Kidney (tissue), 14 donors: Measurements from ENCODE around the gene GAN. TPM values are rescaled to one million over a fixed set of nuclear protein-coding genes. Genes with fewer than 3 reads are reported as not detected.

Experiments used
- DNase-seq, 5 donors: peaks; one replicate each; pipeline ENCODE4 v3.0.0-alpha.2; 2013 to 2020
- FAIRE-seq: peaks from 2 replicates; lab custom pipeline; 2012; peaks lifted over from hg19 to GRCh38; lab: Jason Lieb, UNC
- H3K27ac ChIP-seq, 2 donors: one replicate each; pipeline ENCODE4 v1.7.0; 2013; ENCODE audit warnings: low read depth in 2 of 2, low read length in 2 of 2, inconsistent platforms in 1 of 2
- H3K27me3 ChIP-seq: one replicate; pipeline ENCODE4 v1.7.1; 2013; ENCODE audit warnings: low read length, inconsistent platforms; ENCODE audit not compliant: control insufficient read depth, insufficient read depth
- H3K36me3 ChIP-seq, 3 donors: one replicate each; pipeline versions ENCODE4 v1.7.0 to v1.7.1; 2013; ENCODE audit warnings: low read length in 3 of 3, control low read depth in 1 of 3, inconsistent platforms in 1 of 3; ENCODE audit not compliant: insufficient read depth in 3 of 3, control insufficient read depth in 2 of 3
- H3K4me1 ChIP-seq, 3 donors: one replicate each; pipeline versions ENCODE4 v1.7.0 to v1.7.1; 2013; ENCODE audit warnings: low read length in 3 of 3, inconsistent platforms in 1 of 3, low read depth in 1 of 3; ENCODE audit not compliant: control insufficient read depth in 2 of 3, insufficient read depth in 2 of 3
- H3K4me3 ChIP-seq, 3 donors: one replicate each; pipeline versions ENCODE4 v1.7.0 to v1.8.1; 2013; ENCODE audit warnings: low read length in 3 of 3, control low read depth in 1 of 3, inconsistent platforms in 1 of 3
- H3K9ac ChIP-seq, 3 donors: one replicate each; pipeline versions ENCODE4 v1.7.0 to v1.7.1; 2013; ENCODE audit warnings: low read length in 3 of 3, control low read depth in 1 of 3, inconsistent platforms in 1 of 3
- H3K9me3 ChIP-seq, 3 donors: one replicate each; pipeline versions ENCODE4 v1.7.0 to v1.7.1; 2013; ENCODE audit warnings: low read length in 3 of 3, control low read depth in 1 of 3, inconsistent platforms in 1 of 3; ENCODE audit not compliant: control insufficient read depth in 2 of 3, insufficient read depth in 1 of 3
- CTCF ChIP-seq: IDR thresholded peaks from 3 replicates; pipeline ENCODE4 v1.5.1; 2012; ENCODE audit warnings: mild to moderate bottlenecking, moderate library complexity, borderline replicate concordance; ENCODE audit not compliant: insufficient read depth; ENCODE audit errors: extremely low read depth
- intact Hi-C: fragments of 100-400 bp; cut with DNase I; formaldehyde crosslinking; loops from one replicate; pipeline ENCODE4 v1.11.1; 2022
- polyA plus RNA-seq: library from polyadenylated mRNA; stranded (reverse); fragments of 350-450 nt; fragmentation: Illumina TruSeq; extraction: RNeasy Lipid Tissue Mini Kit (QIAGEN cat#74804); gene quantifications from one replicate; pipeline ENCODE4 v1.2.3, GENCODE V29; 2014; ENCODE audit warnings: low read depth, low replicate concordance; ENCODE audit not compliant: insufficient read depth
- total RNA-seq: library from RNA; stranded (reverse); fragmentation: NEBNext Ultra II Directional; extraction: Animal tissue kit (Norgen Biotek cat#: 25700); gene quantifications from one replicate; pipeline ENCODE4 v1.2.1, GENCODE V29; 2021
- donor health status: control.
- donor health status: control.
- donor health status: control.
- donor health status: control.
- donor health status: control.
- donor health status: DM: yes; HTN: yes; CAD: no.
- donor health status: Normal renal cell carcinoma (clear cell type).

GAN gene
- total and polyA plus RNA-seq, 2 donors from 2014 or later, result 0.60 to 7.7 TPM

- TF ChIP-seq CTCF, result no peak
- Histone ChIP-seq H3K9me3 (no peaks in the 10 kb centered on the region), H3K9ac (no peak overlapping the region), H3K4me3 (no peak overlapping the region), H3K4me1 (no peaks in the 10 kb centered on the region), H3K27ac (no peak overlapping the region), H3K36me3 (peaks cover 0 to 5% (median 4%) of the 10 kb centered on the region in 3 donors), H3K27me3 (no peaks in the 10 kb centered on the region)
- intact Hi-C loops, result no loop called here
- no peak for FAIRE-seq
- no peak for DNase-seq
Measured at GRCh38 chr16:81369888-81370504, 55.2 kb downstream of the GAN start.

- DNase-seq (no peak), FAIRE-seq (no peak)
- H3K36me3 ChIP-seq, result peaks cover 0 to 4% (median 2%) of the 10 kb centered on the region in 3 donors
- intact Hi-C loops, result no loop called here
- H3K4me1 ChIP-seq, result no peaks in the 10 kb centered on the region
- no peaks in the 10 kb centered on the region for H3K9me3 ChIP-seq
- TF ChIP-seq CTCF, result no peak
- no peak overlapping the region for H3K9ac ChIP-seq
- H3K4me3 ChIP-seq, result no peak overlapping the region
- H3K27me3 ChIP-seq, result no peaks in the 10 kb centered on the region
- no peak overlapping the region for H3K27ac ChIP-seq
Measured at GRCh38 chr16:81371106-81371505, 56.3 kb downstream of the GAN start.

- H3K36me3 ChIP-seq, result peaks cover 0 to 19% (median 9%) of the 10 kb centered on the region in 3 donors
- no peak overlapping the region for H3K27ac ChIP-seq
- H3K27me3 ChIP-seq, result no peaks in the 10 kb centered on the region
- FAIRE-seq (no peak), DNase-seq (no peak)
- H3K9ac ChIP-seq, result no peak overlapping the region
- H3K4me1 ChIP-seq, result no peaks in the 10 kb centered on the region
- intact Hi-C loops, result no loop called here
- H3K4me3 ChIP-seq, result no peak overlapping the region
- no peak for TF ChIP-seq CTCF
- H3K9me3 ChIP-seq, result no peaks in the 10 kb centered on the region
Measured at GRCh38 chr16:81374550-81374949, 59.8 kb downstream of the GAN start.

DNA sequence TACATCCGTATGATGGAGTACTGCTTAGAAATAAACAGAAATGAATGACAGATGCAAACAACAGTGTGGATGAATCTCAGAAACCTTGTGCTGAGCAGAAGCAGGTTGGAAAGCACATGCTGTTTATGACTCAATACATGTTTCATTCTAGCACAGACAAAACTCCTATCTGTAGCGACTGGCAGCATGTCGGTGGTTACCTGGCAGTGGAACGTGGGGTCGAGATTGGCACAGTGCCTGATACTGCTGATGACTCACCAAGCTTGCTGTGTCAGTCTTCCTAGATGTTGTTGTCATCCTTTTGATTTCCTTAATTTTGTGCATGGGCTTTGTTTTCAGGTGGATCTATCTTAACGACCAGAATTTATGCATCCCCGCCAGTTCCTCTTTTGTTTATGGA lies 62.1 kb downstream of the GAN start:
- intact Hi-C loops, result no loop called here
- peaks cover 0 to 19% (median 9%) of the 10 kb centered on the region in 3 donors for H3K36me3 ChIP-seq
- no peak for FAIRE-seq

More for the DNA sequence above, 62.1 kb downstream of the GAN start:
- Histone ChIP-seq H3K4me1 (no peaks in the 10 kb centered on the region), H3K9me3 (no peaks in the 10 kb centered on the region), H3K4me3 (no peak overlapping the region), H3K27me3 (no peaks in the 10 kb centered on the region), H3K9ac (no peak overlapping the region), H3K27ac (no peak overlapping the region)
- DNase-seq, result no peak
- no peak for TF ChIP-seq CTCF
